ENCODE measurements around the gene FMNL2.

FMNL2 gene

GRCh38 chr2:152409386-152410164 lies 74.6 kb downstream of the FMNL2 start:
- H3K9ac ChIP-seq (ENCODE audit: low read depth in 1 of 2, low read length in 2 of 2): no peak overlapping the region
- H3K4me3 ChIP-seq (ENCODE audit: low read length in 2 of 2): no peak overlapping the region
- peaks cover 4 to 7% of the 10 kb centered on the region in 2 donors for H3K4me1 ChIP-seq (ENCODE audit: control insufficient read depth in 2 of 2, insufficient read depth in 2 of 2, low read length in 2 of 2)

GRCh38 chr2:152410165-152410597 lies 75.2 kb downstream of the FMNL2 start:
- no peaks in the 10 kb centered on the region for H3K9me3 ChIP-seq (ENCODE audit: control insufficient read depth in 2 of 2, low read length in 2 of 2)
- H3K4me3 ChIP-seq (ENCODE audit: low read length in 2 of 2): no peak overlapping the region
- H3K9ac ChIP-seq (ENCODE audit: low read depth in 1 of 2, low read length in 2 of 2): no peak overlapping the region
- no peaks in the 10 kb centered on the region for H3K36me3 ChIP-seq (ENCODE audit: control insufficient read depth in 2 of 2, insufficient read depth in 2 of 2, low read length in 2 of 2)
- peaks cover 4 to 7% of the 10 kb centered on the region in 2 donors for H3K4me1 ChIP-seq (ENCODE audit: control insufficient read depth in 2 of 2, insufficient read depth in 2 of 2, low read length in 2 of 2)
- H3K27ac ChIP-seq (ENCODE audit: low read depth in 2 of 2, low read length in 2 of 2): no peak overlapping the region
- H3K27me3 ChIP-seq (ENCODE audit: control insufficient read depth in 2 of 2, insufficient read depth in 2 of 2, low read length in 2 of 2): no peaks in the 10 kb centered on the region

More at GRCh38 chr2:152409386-152410164, 74.6 kb downstream of the FMNL2 start:
- Histone ChIP-seq H3K36me3 (ENCODE audit: control insufficient read depth in 2 of 2, insufficient read depth in 2 of 2, low read length in 2 of 2) (no peaks in the 10 kb centered on the region), H3K9me3 (ENCODE audit: control insufficient read depth in 2 of 2, low read length in 2 of 2) (no peaks in the 10 kb centered on the region), H3K27me3 (ENCODE audit: control insufficient read depth in 2 of 2, insufficient read depth in 2 of 2, low read length in 2 of 2) (no peaks in the 10 kb centered on the region), H3K27ac (ENCODE audit: low read depth in 2 of 2, low read length in 2 of 2) (no peak overlapping the region)

- peaks cover 4% of the 10 kb centered on the region in 2 donors for H3K4me1 ChIP-seq (ENCODE audit: control insufficient read depth in 2 of 2, insufficient read depth in 2 of 2, low read length in 2 of 2)
- H3K27ac ChIP-seq (ENCODE audit: low read depth in 2 of 2, low read length in 2 of 2): no peak overlapping the region
- no peaks in the 10 kb centered on the region for H3K27me3 ChIP-seq (ENCODE audit: control insufficient read depth in 2 of 2, insufficient read depth in 2 of 2, low read length in 2 of 2)
- H3K36me3 ChIP-seq (ENCODE audit: control insufficient read depth in 2 of 2, insufficient read depth in 2 of 2, low read length in 2 of 2): no peaks in the 10 kb centered on the region
- no peak overlapping the region for H3K9ac ChIP-seq (ENCODE audit: low read depth in 1 of 2, low read length in 2 of 2)
- H3K9me3 ChIP-seq (ENCODE audit: control insufficient read depth in 2 of 2, low read length in 2 of 2): no peaks in the 10 kb centered on the region
- no peak overlapping the region for H3K4me3 ChIP-seq (ENCODE audit: low read length in 2 of 2)
Measured at GRCh38 chr2:152411154-152411553, 76.2 kb downstream of the FMNL2 start.

- no peaks in the 10 kb centered on the region for H3K4me1 ChIP-seq (ENCODE audit: control insufficient read depth in 2 of 2, insufficient read depth in 2 of 2, low read length in 2 of 2)
- no peak overlapping the region for H3K9ac ChIP-seq (ENCODE audit: low read depth in 1 of 2, low read length in 2 of 2)
- no peak overlapping the region for H3K27ac ChIP-seq (ENCODE audit: low read depth in 2 of 2, low read length in 2 of 2)
Measured at GRCh38 chr2:152413228-152414030, 78.5 kb downstream of the FMNL2 start.

GRCh38 chr2:152415231-152415642 lies 80.3 kb downstream of the FMNL2 start:
- Histone ChIP-seq H3K27me3 (ENCODE audit: control insufficient read depth in 2 of 2, insufficient read depth in 2 of 2, low read length in 2 of 2) (no peaks in the 10 kb centered on the region), H3K9me3 (ENCODE audit: control insufficient read depth in 2 of 2, low read length in 2 of 2) (no peaks in the 10 kb centered on the region), H3K9ac (ENCODE audit: low read depth in 1 of 2, low read length in 2 of 2) (no peak overlapping the region), H3K27ac (ENCODE audit: low read depth in 2 of 2, low read length in 2 of 2) (no peak overlapping the region), H3K4me3 (ENCODE audit: low read length in 2 of 2) (no peak overlapping the region), H3K36me3 (ENCODE audit: control insufficient read depth in 2 of 2, insufficient read depth in 2 of 2, low read length in 2 of 2) (no peaks in the 10 kb centered on the region), H3K4me1 (ENCODE audit: control insufficient read depth in 2 of 2, insufficient read depth in 2 of 2, low read length in 2 of 2) (no peaks in the 10 kb centered on the region)

More at GRCh38 chr2:152413228-152414030, 78.5 kb downstream of the FMNL2 start:
- no peaks in the 10 kb centered on the region for H3K9me3 ChIP-seq (ENCODE audit: control insufficient read depth in 2 of 2, low read length in 2 of 2)
- no peaks in the 10 kb centered on the region for H3K36me3 ChIP-seq (ENCODE audit: control insufficient read depth in 2 of 2, insufficient read depth in 2 of 2, low read length in 2 of 2)
- no peak overlapping the region for H3K4me3 ChIP-seq (ENCODE audit: low read length in 2 of 2)
- H3K27me3 ChIP-seq (ENCODE audit: control insufficient read depth in 2 of 2, insufficient read depth in 2 of 2, low read length in 2 of 2): no peaks in the 10 kb centered on the region

- no peak overlapping the region for H3K9ac ChIP-seq (ENCODE audit: low read depth in 1 of 2, low read length in 2 of 2)
- H3K4me3 ChIP-seq (ENCODE audit: low read length in 2 of 2): no peak overlapping the region
- H3K4me1 ChIP-seq (ENCODE audit: control insufficient read depth in 2 of 2, insufficient read depth in 2 of 2, low read length in 2 of 2): no peaks in the 10 kb centered on the region
- no peaks in the 10 kb centered on the region for H3K9me3 ChIP-seq (ENCODE audit: control insufficient read depth in 2 of 2, low read length in 2 of 2)
- no peaks in the 10 kb centered on the region for H3K36me3 ChIP-seq (ENCODE audit: control insufficient read depth in 2 of 2, insufficient read depth in 2 of 2, low read length in 2 of 2)
- H3K27me3 ChIP-seq (ENCODE audit: control insufficient read depth in 2 of 2, insufficient read depth in 2 of 2, low read length in 2 of 2): no peaks in the 10 kb centered on the region
- H3K27ac ChIP-seq (ENCODE audit: low read depth in 2 of 2, low read length in 2 of 2): no peak overlapping the region
Measured at GRCh38 chr2:152415796-152416195, 80.8 kb downstream of the FMNL2 start.

- H3K27me3 ChIP-seq (ENCODE audit: control insufficient read depth in 2 of 2, insufficient read depth in 2 of 2, low read length in 2 of 2): no peaks in the 10 kb centered on the region
- H3K36me3 ChIP-seq (ENCODE audit: control insufficient read depth in 2 of 2, insufficient read depth in 2 of 2, low read length in 2 of 2): no peaks in the 10 kb centered on the region
- no peak overlapping the region for H3K27ac ChIP-seq (ENCODE audit: low read depth in 2 of 2, low read length in 2 of 2)
- peaks cover 2 to 4% of the 10 kb centered on the region in 2 donors for H3K4me1 ChIP-seq (ENCODE audit: control insufficient read depth in 2 of 2, insufficient read depth in 2 of 2, low read length in 2 of 2)
- H3K9ac ChIP-seq (ENCODE audit: low read depth in 1 of 2, low read length in 2 of 2): no peak overlapping the region
- H3K4me3 ChIP-seq (ENCODE audit: low read length in 2 of 2): no peak overlapping the region
- H3K9me3 ChIP-seq (ENCODE audit: control insufficient read depth in 2 of 2, low read length in 2 of 2): no peaks in the 10 kb centered on the region
Measured at GRCh38 chr2:152418688-152419087, 83.7 kb downstream of the FMNL2 start.

GRCh38 chr2:152419944-152420343 lies 85.0 kb downstream of the FMNL2 start:
- no peaks in the 10 kb centered on the region for H3K27me3 ChIP-seq (ENCODE audit: control insufficient read depth in 2 of 2, insufficient read depth in 2 of 2, low read length in 2 of 2)
- no peaks in the 10 kb centered on the region for H3K9me3 ChIP-seq (ENCODE audit: control insufficient read depth in 2 of 2, low read length in 2 of 2)
- H3K4me1 ChIP-seq (ENCODE audit: control insufficient read depth in 2 of 2, insufficient read depth in 2 of 2, low read length in 2 of 2): peaks cover 2 to 4% of the 10 kb centered on the region in 2 donors
- no peak overlapping the region for H3K27ac ChIP-seq (ENCODE audit: low read depth in 2 of 2, low read length in 2 of 2)
- H3K9ac ChIP-seq (ENCODE audit: low read depth in 1 of 2, low read length in 2 of 2): no peak overlapping the region
- no peak overlapping the region for H3K4me3 ChIP-seq (ENCODE audit: low read length in 2 of 2)
- no peaks in the 10 kb centered on the region for H3K36me3 ChIP-seq (ENCODE audit: control insufficient read depth in 2 of 2, insufficient read depth in 2 of 2, low read length in 2 of 2)

GRCh38 chr2:152420363-152420762 lies 85.4 kb downstream of the FMNL2 start:
- Histone ChIP-seq H3K9ac (ENCODE audit: low read depth in 1 of 2, low read length in 2 of 2) (no peak overlapping the region), H3K36me3 (ENCODE audit: control insufficient read depth in 2 of 2, insufficient read depth in 2 of 2, low read length in 2 of 2) (no peaks in the 10 kb centered on the region), H3K4me1 (ENCODE audit: control insufficient read depth in 2 of 2, insufficient read depth in 2 of 2, low read length in 2 of 2) (peaks cover 2 to 4% of the 10 kb centered on the region in 2 donors), H3K27me3 (ENCODE audit: control insufficient read depth in 2 of 2, insufficient read depth in 2 of 2, low read length in 2 of 2) (no peaks in the 10 kb centered on the region), H3K9me3 (ENCODE audit: control insufficient read depth in 2 of 2, low read length in 2 of 2) (no peaks in the 10 kb centered on the region), H3K27ac (ENCODE audit: low read depth in 2 of 2, low read length in 2 of 2) (no peak overlapping the region), H3K4me3 (ENCODE audit: low read length in 2 of 2) (no peak overlapping the region)

GRCh38 chr2:152420936-152421335 lies 86.0 kb downstream of the FMNL2 start:
- H3K4me3 ChIP-seq (ENCODE audit: low read length in 2 of 2): no peak overlapping the region
- no peak overlapping the region for H3K9ac ChIP-seq (ENCODE audit: low read depth in 1 of 2, low read length in 2 of 2)
- no peaks in the 10 kb centered on the region for H3K27me3 ChIP-seq (ENCODE audit: control insufficient read depth in 2 of 2, insufficient read depth in 2 of 2, low read length in 2 of 2)
- H3K27ac ChIP-seq (ENCODE audit: low read depth in 2 of 2, low read length in 2 of 2): peak overlapping the region; percentile 48 to 61
- H3K36me3 ChIP-seq (ENCODE audit: control insufficient read depth in 2 of 2, insufficient read depth in 2 of 2, low read length in 2 of 2): no peaks in the 10 kb centered on the region
- H3K9me3 ChIP-seq (ENCODE audit: control insufficient read depth in 2 of 2, low read length in 2 of 2): no peaks in the 10 kb centered on the region
- peaks cover 2 to 4% of the 10 kb centered on the region in 2 donors for H3K4me1 ChIP-seq (ENCODE audit: control insufficient read depth in 2 of 2, insufficient read depth in 2 of 2, low read length in 2 of 2)
